Muscle layer of duodenum (tissue), 2 donors: ENCODE results near the gene ZSWIM8.
"Not testable (repeated sequence)": the region's sequence is repeated elsewhere in the genome, so short reads cannot be mapped to it uniquely, and the experiment has no call there.

Source experiments
- H3K27ac ChIP-seq: one replicate; pipeline ENCODE4 v1.7.0; 2013; ENCODE audit warnings: mild to moderate bottlenecking, low read length
- H3K27me3 ChIP-seq: one replicate; pipeline ENCODE4 v1.7.0; 2013; ENCODE audit warnings: low read depth, mild to moderate bottlenecking, control low read depth, low read length
- H3K36me3 ChIP-seq, 2 donors: one replicate each; pipeline ENCODE4 v1.7.0; 2013; ENCODE audit warnings: low read length in 2 of 2, control low read depth in 1 of 2, mild to moderate bottlenecking in 1 of 2; ENCODE audit not compliant: insufficient read depth in 2 of 2, control insufficient read depth in 1 of 2
- H3K4me1 ChIP-seq, 2 donors: one replicate each; pipeline ENCODE4 v1.7.0; 2013; ENCODE audit warnings: low read length in 2 of 2, mild to moderate bottlenecking in 2 of 2, control low read depth in 1 of 2, moderate library complexity in 1 of 2; ENCODE audit not compliant: insufficient read depth in 2 of 2, control insufficient read depth in 1 of 2
- H3K4me3 ChIP-seq, 2 donors: one replicate each; pipeline ENCODE4 v1.7.0; 2013; ENCODE audit warnings: low read length in 2 of 2, low read depth in 1 of 2, mild to moderate bottlenecking in 1 of 2
- H3K9me3 ChIP-seq, 2 donors: one replicate each; pipeline ENCODE4 v1.7.0; 2013; ENCODE audit warnings: low read length in 2 of 2, control low read depth in 1 of 2, mild to moderate bottlenecking in 1 of 2; ENCODE audit not compliant: control insufficient read depth in 1 of 2
- donor health status: healthy.

Gene ZSWIM8

GRCh38 chr10:73779018-73779417 is 6.4 kb upstream of the ZSWIM8 start:
- H3K27ac ChIP-seq = no peak overlapping the region
- H3K4me3 ChIP-seq = no peak overlapping the region
- no peaks in the 10 kb centered on the region for H3K27me3 ChIP-seq
- no peaks in the 10 kb centered on the region for H3K9me3 ChIP-seq
- H3K4me1 ChIP-seq = peaks cover 17 to 42% of the 10 kb centered on the region in 2 donors
- peaks cover 5 to 16% of the 10 kb centered on the region in 2 donors for H3K36me3 ChIP-seq

DNA sequence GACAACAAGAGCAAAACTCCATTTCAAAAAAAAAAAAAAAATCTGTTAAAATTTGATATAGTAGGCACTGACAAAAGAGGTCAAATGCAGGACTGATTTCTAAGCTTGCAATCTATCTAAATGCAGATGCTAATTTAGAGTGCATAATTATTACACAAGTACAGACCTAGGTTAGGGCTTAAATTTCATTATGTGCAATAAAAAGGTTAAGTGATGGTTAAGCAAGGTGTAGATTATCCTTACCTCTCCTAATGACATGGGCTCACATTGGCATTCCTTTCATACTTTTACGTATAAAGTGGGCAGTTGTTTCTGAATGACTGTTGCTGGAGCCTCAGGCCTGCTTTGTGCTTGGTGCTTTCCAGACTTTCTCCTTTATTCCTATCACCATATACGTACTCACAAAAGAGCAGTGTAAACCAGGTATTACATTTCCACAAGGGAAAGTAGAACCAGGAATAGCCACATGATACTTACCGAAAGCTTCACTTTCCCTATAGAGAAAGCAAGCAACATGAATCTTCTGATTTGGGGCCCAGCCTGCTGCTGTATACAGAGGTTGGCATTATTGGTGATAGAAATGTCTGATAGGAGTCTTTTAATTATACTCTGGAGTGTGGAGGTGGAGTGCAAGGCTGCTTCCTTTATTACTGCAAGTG is 5.7 kb upstream of the ZSWIM8 start:
- H3K9me3 ChIP-seq = no peaks in the 10 kb centered on the region
- no peak overlapping the region for H3K4me3 ChIP-seq
- H3K4me1 ChIP-seq = peaks cover 15 to 39% of the 10 kb centered on the region in 2 donors
- H3K27me3 ChIP-seq = no peaks in the 10 kb centered on the region
- H3K27ac ChIP-seq = no peak overlapping the region
- H3K36me3 ChIP-seq = peaks cover 5 to 16% of the 10 kb centered on the region in 2 donors

- Histone ChIP-seq H3K4me1 (peaks cover 15 to 37% of the 10 kb centered on the region in 2 donors), H3K9me3 (no peaks in the 10 kb centered on the region), H3K4me3 (no peak overlapping the region), H3K27ac (no peak overlapping the region), H3K27me3 (no peaks in the 10 kb centered on the region), H3K36me3 (peaks cover 5 to 16% of the 10 kb centered on the region in 2 donors)
Measured at GRCh38 chr10:73780301-73780700, 5.1 kb upstream of the ZSWIM8 start.

DNA sequence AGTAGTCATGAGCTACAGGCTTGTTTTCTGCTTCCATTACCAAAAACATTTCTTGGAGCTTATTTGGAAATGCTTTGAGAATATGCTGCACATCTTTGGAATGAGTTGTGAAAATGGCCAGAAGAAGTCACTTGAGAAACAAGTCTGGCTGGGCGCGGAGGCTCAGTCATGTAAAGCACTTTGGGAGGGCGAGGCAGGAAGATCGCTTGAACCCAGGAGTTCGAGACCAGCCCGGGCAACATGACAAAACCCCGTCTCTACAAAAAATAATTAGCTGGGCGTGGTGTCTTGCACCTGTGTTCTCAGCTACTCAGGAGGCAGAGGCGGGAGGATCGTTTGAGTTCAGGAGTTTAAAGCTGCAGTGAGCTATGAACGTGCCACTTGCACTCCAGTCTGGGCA is 4.4 kb upstream of the ZSWIM8 start:
- Histone ChIP-seq H3K36me3 (peaks cover 0 to 11% of the 10 kb centered on the region in 2 donors), H3K27ac (peak overlapping the region; percentile 88), H3K9me3 (no peaks in the 10 kb centered on the region), H3K4me1 (peaks cover 15 to 34% of the 10 kb centered on the region in 2 donors), H3K4me3 (peak overlapping the region; percentile 74 to 93), H3K27me3 (no peaks in the 10 kb centered on the region)

GRCh38 chr10:73781548-73781878 is 3.9 kb upstream of the ZSWIM8 start:
- peaks cover 15 to 38% of the 10 kb centered on the region in 2 donors for H3K4me1 ChIP-seq
- H3K27me3 ChIP-seq = no peaks in the 10 kb centered on the region
- H3K27ac ChIP-seq = peak overlapping the region; percentile 88

GRCh38 chr10:73781879-73782748 is 3.3 kb upstream of the ZSWIM8 start, which contains the start of gene CHCHD1:
Gene CHCHD1, plus strand, starts transcription at chr10:73782048. Its CDS starts 28 bp downstream, at chr10:73782076.
- Histone ChIP-seq H3K27me3 (no peaks in the 10 kb centered on the region), H3K9me3 (no peaks in the 10 kb centered on the region), H3K4me3 (peak within 1 kb of the TSS; percentile 74 to 93), H3K27ac (peak within 1 kb of the TSS; percentile 88), H3K4me1 (peaks cover 15 to 44% of the 10 kb centered on the region in 2 donors), H3K36me3 (peaks cover 0 to 11% of the 10 kb centered on the region in 2 donors)

More at GRCh38 chr10:73781548-73781878, 3.9 kb upstream of the ZSWIM8 start:
- Histone ChIP-seq H3K9me3 (no peaks in the 10 kb centered on the region), H3K36me3 (peaks cover 0 to 11% of the 10 kb centered on the region in 2 donors), H3K4me3 (peak overlapping the region; percentile 74 to 93)

- no peaks in the 10 kb centered on the region for H3K27me3 ChIP-seq
- H3K4me3 ChIP-seq = peak overlapping the region; percentile 74 to 93
- H3K27ac ChIP-seq = peak overlapping the region; percentile 88
- no peaks in the 10 kb centered on the region for H3K9me3 ChIP-seq
- peaks cover 0 to 11% of the 10 kb centered on the region in 2 donors for H3K36me3 ChIP-seq
- H3K4me1 ChIP-seq = peaks cover 15 to 49% of the 10 kb centered on the region in 2 donors
Measured at GRCh38 chr10:73782749-73783085, 2.7 kb upstream of the ZSWIM8 start.

DNA sequence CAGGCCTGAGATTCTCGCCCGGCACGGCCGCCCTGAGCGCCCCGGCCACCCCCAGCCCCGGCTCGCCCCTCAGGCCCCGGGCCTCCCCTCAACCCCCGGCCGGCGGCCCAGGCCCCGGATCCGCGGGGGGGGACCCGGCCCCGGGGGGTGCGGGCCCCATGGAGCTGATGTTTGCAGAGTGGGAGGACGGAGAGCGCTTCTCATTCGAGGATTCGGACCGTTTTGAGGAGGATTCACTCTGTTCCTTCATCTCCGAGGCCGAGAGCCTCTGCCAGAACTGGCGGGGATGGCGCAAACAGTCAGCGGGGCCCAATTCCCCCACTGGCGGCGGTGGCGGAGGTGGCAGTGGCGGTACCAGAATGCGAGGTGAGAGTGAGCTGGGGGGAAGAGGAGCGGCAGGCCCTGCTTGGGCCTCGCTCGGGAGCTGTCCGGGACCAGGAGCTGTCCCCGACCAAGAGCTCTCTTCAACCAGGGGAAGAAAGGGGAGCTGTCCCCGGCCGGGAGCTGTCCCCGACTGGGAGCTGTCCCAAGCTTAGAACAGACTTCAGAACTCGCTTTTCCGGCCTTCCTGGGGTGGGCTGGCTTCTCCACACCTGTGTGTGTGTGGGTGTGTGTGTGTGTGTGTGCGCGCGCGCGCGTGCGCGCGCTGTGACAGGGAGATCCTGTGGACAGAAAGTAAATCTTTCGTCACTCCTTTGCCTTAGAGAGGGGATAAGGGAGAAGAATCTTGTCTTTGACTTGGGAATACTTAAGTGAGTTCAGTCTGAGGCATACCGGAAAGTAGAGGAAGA is 510 bp downstream of the ZSWIM8 start:
- Histone ChIP-seq H3K27me3 (no peaks in the 10 kb centered on the region), H3K27ac (peak overlapping the region; percentile 83), H3K4me1 (peaks cover 9 to 46% of the 10 kb centered on the region in 2 donors), H3K36me3 (peaks cover 17 to 22% of the 10 kb centered on the region in 2 donors), H3K9me3 (no peaks in the 10 kb centered on the region), H3K4me3 (peak overlapping the region; percentile 77 to 94)

DNA sequence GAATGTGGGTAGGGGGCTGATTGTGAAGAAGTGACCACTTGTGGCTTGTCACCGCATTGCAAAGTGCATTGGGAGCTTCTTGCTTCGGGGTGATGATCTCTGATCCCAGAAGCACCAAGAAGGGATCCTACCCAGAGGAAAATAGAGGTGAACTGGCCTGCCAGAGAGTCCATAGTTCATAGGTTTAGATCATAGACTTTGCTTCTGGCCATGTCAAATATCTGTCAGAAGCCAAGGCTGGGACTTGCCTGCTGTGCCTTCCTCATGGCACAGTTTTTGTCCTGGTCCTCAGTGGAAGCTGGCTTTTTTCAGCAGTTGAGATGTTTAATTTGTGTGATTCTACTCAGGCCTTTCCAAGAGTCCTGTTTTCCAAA is 1.1 kb downstream of the ZSWIM8 start:
- Histone ChIP-seq H3K36me3 (peaks cover 23 to 28% of the 10 kb centered on the region in 2 donors), H3K27ac (peak overlapping the region; percentile 83), H3K4me1 (peaks cover 5 to 40% of the 10 kb centered on the region in 2 donors), H3K27me3 (no peaks in the 10 kb centered on the region), H3K4me3 (peak overlapping the region; percentile 77 to 94), H3K9me3 (no peaks in the 10 kb centered on the region)

GRCh38 chr10:73787031-73787800 is 1.8 kb downstream of the ZSWIM8 start:
- Histone ChIP-seq H3K4me1 (peaks cover 5 to 40% of the 10 kb centered on the region in 2 donors), H3K36me3 (peaks cover 30 to 35% of the 10 kb centered on the region in 2 donors), H3K4me3 (peak overlapping the region in 1 of 2 donors; percentile 94)
- H3K27me3 ChIP-seq, H3K27ac ChIP-seq, H3K9me3 ChIP-seq: not testable (repeated sequence)
